ENCODE data around the gene GOLGA8J. TPM values are rescaled to one million over a fixed set of nuclear protein-coding genes. Genes with fewer than 3 reads are reported as not detected.
"Not testable (repeated sequence)": the region's sequence is repeated elsewhere in the genome, so short reads cannot be mapped to it uniquely, and the experiment has no call there.

Gene GOLGA8J
- under 1 TPM in 1 of 2 donors, not detected in 1; 0.40 TPM for total RNA-seq
- polyA plus RNA-seq (2013, experiment 1 of 2): not detected
- polyA plus RNA-seq (2013, experiment 2 of 2): not detected
- long read RNA-seq, experiment 1: 0 reads
- long read RNA-seq, experiment 2: 0 reads
- long read RNA-seq, experiment 3: 0 reads
- long read RNA-seq, experiment 4: 0 reads

GRCh38 chr15:30082655-30083054 lies at the start of gene GOLGA8J:
Gene GOLGA8J, plus strand, starts transcription at chr15:30082955. Its CDS starts 98 bp downstream, at chr15:30083053.
- H3K4me3 Mint-ChIP-seq; H3K4me3 ChIP-seq (ENCODE audit: low read length); H3K4me1 ChIP-seq (ENCODE audit: control insufficient read depth, insufficient read depth, low read length); H3K27ac Mint-ChIP-seq; DNase-seq; H3K4me1 Mint-ChIP-seq; H3K36me3 ChIP-seq (ENCODE audit: control insufficient read depth, insufficient read depth, low read length); H3K9me3 Mint-ChIP-seq; H3K27me3 Mint-ChIP-seq (ENCODE audit: insufficient read depth); H3K9me3 ChIP-seq (ENCODE audit: control insufficient read depth, low read length); H3K27ac ChIP-seq (ENCODE audit: low read depth, low read length); H3K36me3 Mint-ChIP-seq (ENCODE audit: low read depth); H3K27me3 ChIP-seq (ENCODE audit: control insufficient read depth, insufficient read depth, low read length, poor library complexity, severe bottlenecking); H3K9ac ChIP-seq (ENCODE audit: extremely low read depth, low read length, poor library complexity, severe bottlenecking): not testable (repeated sequence)
- no CpG with 5 or more reads among the region's 7 CpGs for WGBS, 2 experiments (ENCODE audit: insufficient coverage in 1 of 2, insufficient read length in 1 of 2)

- no peak overlapping the region for H3K9ac ChIP-seq (ENCODE audit: extremely low read depth, low read length, poor library complexity, severe bottlenecking)
- H3K27ac ChIP-seq (ENCODE audit: low read depth, low read length): no peak overlapping the region
- TF ChIP-seq CTCF (conservative IDR thresholded peaks at IDR 0.05): no peak
- H3K27me3 ChIP-seq (ENCODE audit: control insufficient read depth, insufficient read depth, low read length, poor library complexity, severe bottlenecking): no peaks in the 10 kb centered on the region
- H3K36me3 ChIP-seq (ENCODE audit: control insufficient read depth, insufficient read depth, low read length): no peaks in the 10 kb centered on the region
- Mint-ChIP-seq H3K4me3 (no peak overlapping the region), H3K27me3 (ENCODE audit: insufficient read depth) (no peaks in the 10 kb centered on the region), H3K27ac (no peak overlapping the region), H3K4me1 (no peaks in the 10 kb centered on the region), H3K36me3 (ENCODE audit: low read depth) (no peaks in the 10 kb centered on the region), H3K9me3 (peaks cover 8% of the 10 kb centered on the region)
- no peaks in the 10 kb centered on the region for H3K4me1 ChIP-seq (ENCODE audit: control insufficient read depth, insufficient read depth, low read length)
- no peak for DNase-seq
- H3K9me3 ChIP-seq (ENCODE audit: control insufficient read depth, low read length): no peaks in the 10 kb centered on the region
- WGBS, 2 experiments (ENCODE audit: insufficient coverage in 1 of 2, insufficient read length in 1 of 2): 91 to 94% methylated on average over 3 of the region's 3 CpGs
- H3K4me3 ChIP-seq (ENCODE audit: low read length): no peak overlapping the region
Observed at GRCh38 chr15:30033211-30033610, 49.5 kb upstream of the GOLGA8J start.

- Histone ChIP-seq H3K27ac (ENCODE audit: low read depth, low read length) (no peak overlapping the region), H3K27me3 (ENCODE audit: control insufficient read depth, insufficient read depth, low read length, poor library complexity, severe bottlenecking) (no peaks in the 10 kb centered on the region), H3K9me3 (ENCODE audit: control insufficient read depth, low read length) (no peaks in the 10 kb centered on the region), H3K4me1 (ENCODE audit: control insufficient read depth, insufficient read depth, low read length) (no peaks in the 10 kb centered on the region), H3K9ac (ENCODE audit: extremely low read depth, low read length, poor library complexity, severe bottlenecking) (no peak overlapping the region), H3K36me3 (ENCODE audit: control insufficient read depth, insufficient read depth, low read length) (no peaks in the 10 kb centered on the region), H3K4me3 (ENCODE audit: low read length) (no peak overlapping the region)
- H3K36me3 Mint-ChIP-seq (ENCODE audit: low read depth): no peaks in the 10 kb centered on the region
- no peak overlapping the region for H3K27ac Mint-ChIP-seq
- H3K4me1 Mint-ChIP-seq: no peaks in the 10 kb centered on the region
- WGBS, 2 experiments (ENCODE audit: insufficient coverage in 1 of 2, insufficient read length in 1 of 2): 93% methylated on average over 4 of the region's 4 CpGs; no CpG with 5 or more reads in 1 of the 2 experiments
- no peaks in the 10 kb centered on the region for H3K27me3 Mint-ChIP-seq (ENCODE audit: insufficient read depth)
- H3K9me3 Mint-ChIP-seq: peaks cover 8% of the 10 kb centered on the region
- no peak for DNase-seq
- TF ChIP-seq CTCF (conservative IDR thresholded peaks at IDR 0.05): no peak
- H3K4me3 Mint-ChIP-seq: no peak overlapping the region
Observed at GRCh38 chr15:30033763-30034162, 49.0 kb upstream of the GOLGA8J start.

All from endodermal cell (in vitro differentiated cells).